Neural cell (in vitro differentiated cells): ENCODE measurements around the gene PDE2A.

Experiments
- EP300 ChIP-seq: fragments of 450-650 bp; conservative IDR thresholded peaks from 2 replicates; pipeline ENCODE4 v1.6.1; 2014; ENCODE audit warnings: antibody characterized with exemption, mild to moderate bottlenecking, moderate library complexity; ENCODE audit not compliant: poor library complexity, severe bottlenecking
- EZH2 ChIP-seq: fragments of 200-600, 300-800 bp; shearing (Covaris generic), sonication (generic); IDR thresholded peaks from 2 replicates; pipeline ENCODE4 v1.6.1; 2014; ENCODE audit warnings: antibody characterized with exemption, low read length, borderline replicate concordance, mild to moderate bottlenecking; ENCODE audit not compliant: insufficient read depth, poor library complexity, severe bottlenecking
- POLR2AphosphoS5 ChIP-seq: IDR thresholded peaks from 2 replicates; pipeline ENCODE4 v1.6.1; 2012
- RAD21 ChIP-seq: fragments of 450-650 bp; conservative IDR thresholded peaks from 2 replicates; pipeline ENCODE4 v1.6.1; 2014; ENCODE audit warnings: antibody characterized with exemption, mild to moderate bottlenecking, moderate library complexity
- REST ChIP-seq: IDR thresholded peaks from 2 replicates; pipeline ENCODE4 v1.6.1; 2012; ENCODE audit warnings: borderline replicate concordance
- SMC3 ChIP-seq: fragments of 450-650 bp; conservative IDR thresholded peaks from 2 replicates; pipeline ENCODE4 v1.6.1; 2014; ENCODE audit warnings: antibody characterized with exemption, mild to moderate bottlenecking, moderate library complexity; ENCODE audit not compliant: poor library complexity
- TF ChIP-seq, protein P1 (sequence below): fragments of 450-650 bp; IDR thresholded peaks from 2 replicates; pipeline ENCODE4 v1.5.1; 2014; ENCODE audit warnings: antibody characterized with exemption, mild to moderate bottlenecking, moderate library complexity; ENCODE audit not compliant: poor library complexity, severe bottlenecking

GRCh38 chr11:72672597-72673238 lies 1.5 kb downstream of the PDE2A start:
- TF ChIP-seq, protein P1, sequence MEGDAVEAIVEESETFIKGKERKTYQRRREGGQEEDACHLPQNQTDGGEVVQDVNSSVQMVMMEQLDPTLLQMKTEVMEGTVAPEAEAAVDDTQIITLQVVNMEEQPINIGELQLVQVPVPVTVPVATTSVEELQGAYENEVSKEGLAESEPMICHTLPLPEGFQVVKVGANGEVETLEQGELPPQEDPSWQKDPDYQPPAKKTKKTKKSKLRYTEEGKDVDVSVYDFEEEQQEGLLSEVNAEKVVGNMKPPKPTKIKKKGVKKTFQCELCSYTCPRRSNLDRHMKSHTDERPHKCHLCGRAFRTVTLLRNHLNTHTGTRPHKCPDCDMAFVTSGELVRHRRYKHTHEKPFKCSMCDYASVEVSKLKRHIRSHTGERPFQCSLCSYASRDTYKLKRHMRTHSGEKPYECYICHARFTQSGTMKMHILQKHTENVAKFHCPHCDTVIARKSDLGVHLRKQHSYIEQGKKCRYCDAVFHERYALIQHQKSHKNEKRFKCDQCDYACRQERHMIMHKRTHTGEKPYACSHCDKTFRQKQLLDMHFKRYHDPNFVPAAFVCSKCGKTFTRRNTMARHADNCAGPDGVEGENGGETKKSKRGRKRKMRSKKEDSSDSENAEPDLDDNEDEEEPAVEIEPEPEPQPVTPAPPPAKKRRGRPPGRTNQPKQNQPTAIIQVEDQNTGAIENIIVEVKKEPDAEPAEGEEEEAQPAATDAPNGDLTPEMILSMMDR, result no peak
- TF ChIP-seq POLR2AphosphoS5, result no peak
- no peak for TF ChIP-seq EZH2
- no peak for TF ChIP-seq EP300
- TF ChIP-seq REST, result no peak
- no peak for TF ChIP-seq SMC3
- TF ChIP-seq RAD21, result no peak
